Measurements from ENCODE around the gene TRIM74. TPM values are rescaled to one million over a fixed set of nuclear protein-coding genes. Genes with fewer than 3 reads are reported as not detected.
"Not testable (repeated sequence)": the region's sequence is repeated elsewhere in the genome, so short reads cannot be mapped to it uniquely, and the experiment has no call there.

The TRIM74 gene
- total and polyA plus RNA-seq, 2 experiments from 2014 or later, result not detected

DNA sequence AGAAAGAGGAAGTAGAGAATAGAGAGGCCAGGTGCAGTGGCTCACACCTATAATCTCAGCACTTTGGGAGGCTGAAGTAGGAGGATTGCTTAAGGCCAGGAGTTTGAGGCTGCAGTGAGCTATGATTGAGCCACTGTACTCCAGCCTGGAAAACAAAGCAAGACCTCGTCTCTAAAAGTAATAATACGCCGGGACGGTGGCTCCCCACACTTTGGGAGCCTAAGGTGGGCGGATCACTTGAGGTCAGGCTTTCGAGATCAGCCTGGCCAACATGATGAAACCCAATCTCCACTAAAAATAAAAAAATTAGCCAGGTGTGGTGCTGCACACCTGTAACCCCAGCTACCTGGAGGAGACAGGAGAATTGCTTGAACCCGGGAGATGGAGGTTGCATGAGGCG, 26.2 kb upstream of the TRIM74 start:
- H3F3A ChIP-seq (replicated peaks; ENCODE audit: low read depth); DNase-seq (ENCODE audit: low spot score); H3K27ac ChIP-seq (ENCODE audit: low read depth); H3K9me2 ChIP-seq (ENCODE audit: insufficient read depth); H4K20me1 ChIP-seq (replicated peaks; ENCODE audit: insufficient read depth); H3K36me3 Mint-ChIP-seq (ENCODE audit: low read depth); H3K4me1 Mint-ChIP-seq; H3K79me2 ChIP-seq (replicated peaks; ENCODE audit: insufficient read depth); H3K9me3 Mint-ChIP-seq; H3K27me3 ChIP-seq (ENCODE audit: insufficient read depth); H3K4me3 ChIP-seq; H3K27me3 Mint-ChIP-seq (ENCODE audit: insufficient read depth, low read depth, poor library complexity); H3K4me1 ChIP-seq (ENCODE audit: insufficient read depth); H2AFZ ChIP-seq; H3K27ac Mint-ChIP-seq; ATAC-seq; H3K4me3 Mint-ChIP-seq; H3K36me3 ChIP-seq (ENCODE audit: insufficient read depth); H3K4me2 ChIP-seq: not testable (repeated sequence)

DNA sequence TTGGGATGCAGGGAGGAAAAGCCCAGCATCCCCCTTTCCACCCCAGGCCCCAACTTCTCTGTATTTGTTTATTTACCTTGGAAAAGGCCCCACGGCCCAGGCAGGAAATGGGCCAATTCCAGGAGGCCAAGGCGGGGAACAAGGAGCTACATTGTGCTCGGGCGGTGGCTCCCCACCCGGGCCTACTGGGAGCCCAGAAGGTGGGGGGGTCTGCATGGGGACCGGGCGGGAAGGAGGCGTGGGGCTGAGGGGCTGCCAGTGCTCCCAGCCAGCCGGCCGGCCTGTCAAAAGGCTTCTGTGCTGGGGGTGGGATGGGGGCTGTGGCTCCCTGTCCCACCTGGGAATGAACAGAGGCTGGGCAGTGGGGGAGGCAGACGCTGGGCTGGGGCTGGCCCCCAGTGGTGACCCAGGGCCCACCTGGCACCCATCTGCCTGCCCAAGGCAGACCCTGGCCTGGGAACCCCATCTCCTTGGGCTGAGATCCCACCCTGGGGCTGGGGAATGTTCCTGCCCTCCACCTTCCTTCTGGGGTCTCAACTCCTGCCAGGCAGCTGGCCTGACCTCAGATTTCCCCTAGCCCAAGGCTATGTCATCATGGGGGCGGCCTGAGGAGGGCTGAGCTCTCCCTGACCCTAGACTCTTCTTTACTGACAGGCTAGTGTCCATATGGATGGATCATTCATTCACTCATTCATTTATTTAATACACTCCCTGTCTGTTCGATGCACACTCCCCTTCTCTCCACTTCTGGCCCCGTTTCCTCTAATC, 21.1 kb upstream of the TRIM74 start:
- not testable (repeated sequence) for H3K27ac Mint-ChIP-seq; DNase-seq (ENCODE audit: low spot score); H3K79me2 ChIP-seq (replicated peaks; ENCODE audit: insufficient read depth); H3K9me2 ChIP-seq (ENCODE audit: insufficient read depth); H3K4me3 ChIP-seq; H3F3A ChIP-seq (replicated peaks; ENCODE audit: low read depth); H4K20me1 ChIP-seq (replicated peaks; ENCODE audit: insufficient read depth); H2AFZ ChIP-seq; H3K4me1 ChIP-seq (ENCODE audit: insufficient read depth); H3K4me1 Mint-ChIP-seq; H3K4me2 ChIP-seq; H3K27me3 ChIP-seq (ENCODE audit: insufficient read depth); H3K27ac ChIP-seq (ENCODE audit: low read depth); H3K27me3 Mint-ChIP-seq (ENCODE audit: insufficient read depth, low read depth, poor library complexity); H3K9me3 Mint-ChIP-seq; H3K4me3 Mint-ChIP-seq; H3K36me3 ChIP-seq (ENCODE audit: insufficient read depth); H3K36me3 Mint-ChIP-seq (ENCODE audit: low read depth)
- ATAC-seq, result peak; percentile 76

DNA sequence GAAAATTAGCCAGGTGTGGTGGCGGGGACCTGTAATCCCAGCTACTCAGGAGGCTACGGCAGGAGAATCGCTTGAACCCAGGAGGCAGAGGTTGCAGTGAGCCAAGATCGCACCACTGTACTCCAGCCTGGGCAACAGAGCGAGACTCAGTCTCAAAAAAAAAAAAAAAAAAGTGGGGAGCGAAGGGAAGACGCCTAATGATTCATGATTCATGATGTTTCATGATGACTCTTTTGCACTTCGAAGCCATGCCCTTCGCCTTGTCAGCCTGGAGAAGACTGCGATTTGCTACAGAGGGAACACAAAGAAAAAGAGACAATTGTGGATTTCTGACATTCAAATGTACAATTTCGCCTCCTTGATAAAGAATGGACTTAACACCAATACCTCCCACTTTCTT, 12.8 kb upstream of the TRIM74 start:
- H3K27ac Mint-ChIP-seq; H4K20me1 ChIP-seq (replicated peaks; ENCODE audit: insufficient read depth); H3F3A ChIP-seq (replicated peaks; ENCODE audit: low read depth); H3K27ac ChIP-seq (ENCODE audit: low read depth); H3K9me2 ChIP-seq (ENCODE audit: insufficient read depth); H3K4me1 Mint-ChIP-seq; H3K4me3 ChIP-seq; H3K36me3 Mint-ChIP-seq (ENCODE audit: low read depth); H3K9me3 Mint-ChIP-seq; H3K4me3 Mint-ChIP-seq; H2AFZ ChIP-seq; H3K4me2 ChIP-seq; H3K27me3 ChIP-seq (ENCODE audit: insufficient read depth); H3K4me1 ChIP-seq (ENCODE audit: insufficient read depth); H3K79me2 ChIP-seq (replicated peaks; ENCODE audit: insufficient read depth); DNase-seq (ENCODE audit: low spot score); H3K36me3 ChIP-seq (ENCODE audit: insufficient read depth); ATAC-seq; H3K27me3 Mint-ChIP-seq (ENCODE audit: insufficient read depth, low read depth, poor library complexity): not testable (repeated sequence)

DNA sequence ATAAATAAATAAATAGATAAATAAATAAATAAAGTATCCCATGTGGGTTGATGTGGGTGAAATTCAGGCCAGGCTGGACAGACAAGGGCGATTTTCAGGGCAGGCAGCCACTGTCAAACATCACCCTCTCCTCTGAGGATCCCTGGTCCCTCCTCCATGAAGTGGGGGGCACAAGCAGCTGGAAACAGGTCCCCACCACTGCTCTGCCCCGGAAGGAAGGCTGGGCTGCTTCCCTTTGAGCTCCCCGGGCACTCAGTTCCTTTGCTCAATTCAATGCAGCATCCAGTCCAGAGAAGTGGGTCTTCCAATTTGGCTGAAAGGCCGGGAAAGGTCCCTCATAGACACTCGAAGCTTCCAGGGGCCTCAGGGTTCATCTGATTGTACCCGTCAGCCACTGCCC, 11.1 kb upstream of the TRIM74 start:
- H3K27ac ChIP-seq (ENCODE audit: low read depth); ATAC-seq; H3K36me3 Mint-ChIP-seq (ENCODE audit: low read depth); H4K20me1 ChIP-seq (replicated peaks; ENCODE audit: insufficient read depth); H3K4me1 ChIP-seq (ENCODE audit: insufficient read depth); H3K4me2 ChIP-seq; H3K27ac Mint-ChIP-seq; H3K9me3 Mint-ChIP-seq; H3K27me3 ChIP-seq (ENCODE audit: insufficient read depth); H3K27me3 Mint-ChIP-seq (ENCODE audit: insufficient read depth, low read depth, poor library complexity); H3K4me1 Mint-ChIP-seq; H3K9me2 ChIP-seq (ENCODE audit: insufficient read depth); H2AFZ ChIP-seq; H3K36me3 ChIP-seq (ENCODE audit: insufficient read depth); H3K4me3 ChIP-seq; H3K79me2 ChIP-seq (replicated peaks; ENCODE audit: insufficient read depth); DNase-seq (ENCODE audit: low spot score); H3K4me3 Mint-ChIP-seq; H3F3A ChIP-seq (replicated peaks; ENCODE audit: low read depth): not testable (repeated sequence)

DNA sequence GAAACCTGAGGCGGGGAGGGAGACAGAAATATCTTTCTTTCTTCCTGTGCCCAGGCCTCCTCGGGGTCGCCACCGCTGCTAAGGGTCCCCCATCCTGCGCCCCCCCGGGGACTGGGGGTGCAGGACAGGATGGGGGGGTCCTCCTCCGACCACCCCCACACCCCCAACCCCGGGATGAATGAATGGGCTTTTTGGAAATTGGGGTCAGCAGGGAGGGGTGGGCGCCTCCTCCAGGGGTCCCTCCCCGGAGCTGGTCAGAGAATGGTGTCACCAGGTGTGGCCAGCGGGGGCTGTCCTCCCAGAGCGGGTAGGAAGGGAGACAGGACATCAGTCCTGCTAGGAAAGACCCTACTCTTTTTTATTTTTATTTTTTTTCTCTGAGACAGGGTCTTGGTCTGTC, 7.2 kb upstream of the TRIM74 start:
- H3K27me3 Mint-ChIP-seq (ENCODE audit: insufficient read depth, low read depth, poor library complexity); H3F3A ChIP-seq (replicated peaks; ENCODE audit: low read depth); H3K4me2 ChIP-seq; H3K9me2 ChIP-seq (ENCODE audit: insufficient read depth); H3K27me3 ChIP-seq (ENCODE audit: insufficient read depth); H3K4me1 Mint-ChIP-seq; H3K4me1 ChIP-seq (ENCODE audit: insufficient read depth); H3K9me3 Mint-ChIP-seq; H3K27ac ChIP-seq (ENCODE audit: low read depth); H3K36me3 Mint-ChIP-seq (ENCODE audit: low read depth); H2AFZ ChIP-seq; H3K4me3 ChIP-seq; H3K79me2 ChIP-seq (replicated peaks; ENCODE audit: insufficient read depth); H3K4me3 Mint-ChIP-seq; H3K27ac Mint-ChIP-seq; H4K20me1 ChIP-seq (replicated peaks; ENCODE audit: insufficient read depth); H3K36me3 ChIP-seq (ENCODE audit: insufficient read depth); DNase-seq (ENCODE audit: low spot score); ATAC-seq: not testable (repeated sequence)

DNA sequence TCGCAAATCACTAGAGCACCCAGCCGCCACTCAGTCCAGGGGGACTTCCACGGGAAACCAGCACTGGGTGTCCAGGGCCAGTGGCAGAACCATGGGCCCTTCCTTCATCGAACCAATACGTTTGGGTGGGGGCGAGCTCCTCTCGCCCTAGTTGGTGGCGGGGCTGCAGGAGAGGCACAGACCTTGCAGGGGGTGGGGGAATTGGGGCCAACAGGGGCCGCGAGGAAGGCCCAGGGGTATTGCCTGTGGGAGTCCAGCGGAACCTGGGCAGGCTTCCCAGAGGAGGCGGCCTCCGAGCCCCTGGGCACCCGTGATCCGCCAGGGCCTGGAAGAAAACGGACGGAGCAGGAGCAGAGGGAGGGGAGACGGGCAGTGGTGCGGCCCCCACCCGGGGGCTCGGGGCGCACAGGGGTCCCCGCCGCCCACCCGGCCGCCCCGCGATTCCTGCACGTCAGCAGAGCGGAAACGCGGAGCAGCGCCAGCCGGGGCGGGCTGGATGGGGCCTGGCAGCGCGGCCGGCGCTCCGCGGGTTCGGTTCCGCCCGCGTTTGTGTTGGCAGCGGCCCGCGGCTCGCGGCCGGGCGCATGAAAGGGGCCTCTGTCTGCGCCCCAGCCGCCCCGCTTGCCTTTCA, 6.5 kb upstream of the TRIM74 start:
- not testable (repeated sequence) for DNase-seq (ENCODE audit: low spot score); H3K79me2 ChIP-seq (replicated peaks; ENCODE audit: insufficient read depth); H2AFZ ChIP-seq; H3K27ac ChIP-seq (ENCODE audit: low read depth); H3K27me3 ChIP-seq (ENCODE audit: insufficient read depth); H3K4me3 Mint-ChIP-seq; H3K36me3 ChIP-seq (ENCODE audit: insufficient read depth); H3K4me1 Mint-ChIP-seq; H3K27me3 Mint-ChIP-seq (ENCODE audit: insufficient read depth, low read depth, poor library complexity); H4K20me1 ChIP-seq (replicated peaks; ENCODE audit: insufficient read depth); H3K4me3 ChIP-seq; H3K9me2 ChIP-seq (ENCODE audit: insufficient read depth); H3F3A ChIP-seq (replicated peaks; ENCODE audit: low read depth); H3K4me1 ChIP-seq (ENCODE audit: insufficient read depth); H3K9me3 Mint-ChIP-seq; H3K4me2 ChIP-seq; H3K36me3 Mint-ChIP-seq (ENCODE audit: low read depth); H3K27ac Mint-ChIP-seq
- peak; percentile 46 for ATAC-seq

Data from GM23338 (cell line).